Keratinocyte (primary cell): ENCODE measurements around the gene RRP9. TPM values are rescaled to one million over a fixed set of nuclear protein-coding genes. Genes with fewer than 3 reads are reported as not detected.

Source experiments
- DNase-seq: peaks from one replicate; pipeline ENCODE4 v3.0.0-alpha.2; 2011; ENCODE audit warnings: low read depth, missing footprints, low spot score
- FAIRE-seq: peaks from 2 replicates; lab custom pipeline; 2011; peaks lifted over from hg19 to GRCh38; lab: Jason Lieb, UNC
- H2AFZ ChIP-seq: 2 replicates; pipeline ENCODE4 v1.6.0; 2012; ENCODE audit warnings: low read length, control low read depth, inconsistent platforms; ENCODE audit not compliant: control insufficient read depth
- H3K27ac ChIP-seq: 2 replicates; pipeline ENCODE4 v1.5.1; 2011; ENCODE audit warnings: low read length; ENCODE audit not compliant: control insufficient read depth, insufficient read depth
- H3K27me3 ChIP-seq: 3 replicates; pipeline ENCODE4 v1.6.0; 2011; ENCODE audit warnings: low read length; ENCODE audit not compliant: control insufficient read depth, insufficient read depth; ENCODE audit errors: extremely low read depth
- H3K36me3 ChIP-seq, 2 experiments: 2 replicates in 1 of 2; 3 replicates in 1 of 2; pipeline ENCODE4 v1.5.1; 2011; ENCODE audit warnings: low read length in 2 of 2, mild to moderate bottlenecking in 1 of 2; ENCODE audit not compliant: control insufficient read depth in 2 of 2, insufficient read depth in 2 of 2; ENCODE audit errors: extremely low read depth in 1 of 2
- H3K4me1 ChIP-seq: 3 replicates; pipeline ENCODE4 v1.5.1; 2011; ENCODE audit warnings: low read length; ENCODE audit not compliant: control insufficient read depth, insufficient read depth; ENCODE audit errors: extremely low read depth
- H3K4me2 ChIP-seq: 3 replicates; pipeline ENCODE4 v1.6.0; 2011; ENCODE audit warnings: low read depth, low read length; ENCODE audit not compliant: control insufficient read depth, insufficient read depth; ENCODE audit errors: extremely low read depth
- H3K4me3 ChIP-seq, 3 experiments: fragments of 200-600 bp in 1 of 3; sonication (generic) in 1 of 3; 2 replicates in 2 of 3; 3 replicates in 1 of 3; pipeline ENCODE4 v1.5.1; 2011 to 2016; ENCODE audit warnings: low read length in 3 of 3, mild to moderate bottlenecking in 3 of 3, control low read depth in 2 of 3, inconsistent platforms in 1 of 3, low read depth in 1 of 3, mixed read lengths in 1 of 3, mixed run types in 1 of 3, moderate library complexity in 1 of 3; ENCODE audit not compliant: control insufficient read depth in 2 of 3, insufficient read depth in 2 of 3; ENCODE audit errors: extremely low read depth in 1 of 3
- H3K79me2 ChIP-seq: 2 replicates; pipeline ENCODE4 v1.6.0; 2012; ENCODE audit warnings: low read length; ENCODE audit not compliant: control insufficient read depth, insufficient read depth
- H3K9ac ChIP-seq: 3 replicates; pipeline ENCODE4 v1.6.0; 2011; ENCODE audit warnings: low read length; ENCODE audit not compliant: control insufficient read depth, insufficient read depth; ENCODE audit errors: extremely low read depth
- H3K9me1 ChIP-seq: 3 replicates; pipeline ENCODE4 v1.6.0; 2011; ENCODE audit warnings: low read length; ENCODE audit not compliant: control insufficient read depth, insufficient read depth; ENCODE audit errors: extremely low read depth
- H3K9me3 ChIP-seq: 2 replicates; pipeline ENCODE4 v1.5.1; 2012; ENCODE audit warnings: low read depth, low read length; ENCODE audit not compliant: control insufficient read depth
- H4K20me1 ChIP-seq: 3 replicates; pipeline ENCODE4 v1.6.0; 2011; ENCODE audit warnings: low read length; ENCODE audit not compliant: control insufficient read depth, insufficient read depth; ENCODE audit errors: extremely low read depth
- EZH2 ChIP-seq: IDR thresholded peaks from one replicate; pipeline ENCODE4 v1.6.1; 2012; ENCODE audit warnings: inconsistent platforms, mild to moderate bottlenecking, low read length, moderate library complexity
- dilution Hi-C: fragments of 300-500 bp; cut with MboI; formaldehyde crosslinking; loops from one replicate; pipeline ENCODE4 v1.7.0; 2020; ENCODE audit warnings: low sequenced_read_pairs; ENCODE audit not compliant: extremely low pct_ligation_motif_present
- polyA plus RNA-seq, 5 experiments: library from polyadenylated mRNA; depleted of rRNA in 3 of 5; stranded (reverse) in 3 of 5; stranded (forward) in 1 of 5; unstranded in 1 of 5; fragments of >200 nt; gene quantifications; 1 replicate in 1 of 5; 2 replicates in 3 of 5; 3 replicates in 1 of 5; pipeline versions ENCODE4 v1.2.1 to v1.2.3, GENCODE V29; 2011 to 2012; ENCODE audit warnings: missing spikeins in 2 of 5, low read depth in 1 of 5, low replicate concordance in 1 of 5
- TF ChIP-seq, protein P1 (sequence below), 3 experiments: IDR thresholded peaks in 1 of 3; conservative IDR thresholded peaks in 1 of 3; optimal IDR thresholded peaks in 1 of 3; 2 replicates in 2 of 3; 3 replicates in 1 of 3; pipeline versions ENCODE3 to v1.5.1; 2011; ENCODE audit warnings: low read length in 3 of 3, mild to moderate bottlenecking in 3 of 3, moderate library complexity in 2 of 3, control low read depth in 1 of 3, inconsistent platforms in 1 of 3; ENCODE audit not compliant: insufficient read depth in 2 of 3; ENCODE audit errors: extremely low read depth in 1 of 3

Gene RRP9
- polyA plus RNA-seq, 1 donor (not counting 4 experiments of a cell fraction or from before 2014, with no cell fraction given): 21.8 TPM

DNA sequence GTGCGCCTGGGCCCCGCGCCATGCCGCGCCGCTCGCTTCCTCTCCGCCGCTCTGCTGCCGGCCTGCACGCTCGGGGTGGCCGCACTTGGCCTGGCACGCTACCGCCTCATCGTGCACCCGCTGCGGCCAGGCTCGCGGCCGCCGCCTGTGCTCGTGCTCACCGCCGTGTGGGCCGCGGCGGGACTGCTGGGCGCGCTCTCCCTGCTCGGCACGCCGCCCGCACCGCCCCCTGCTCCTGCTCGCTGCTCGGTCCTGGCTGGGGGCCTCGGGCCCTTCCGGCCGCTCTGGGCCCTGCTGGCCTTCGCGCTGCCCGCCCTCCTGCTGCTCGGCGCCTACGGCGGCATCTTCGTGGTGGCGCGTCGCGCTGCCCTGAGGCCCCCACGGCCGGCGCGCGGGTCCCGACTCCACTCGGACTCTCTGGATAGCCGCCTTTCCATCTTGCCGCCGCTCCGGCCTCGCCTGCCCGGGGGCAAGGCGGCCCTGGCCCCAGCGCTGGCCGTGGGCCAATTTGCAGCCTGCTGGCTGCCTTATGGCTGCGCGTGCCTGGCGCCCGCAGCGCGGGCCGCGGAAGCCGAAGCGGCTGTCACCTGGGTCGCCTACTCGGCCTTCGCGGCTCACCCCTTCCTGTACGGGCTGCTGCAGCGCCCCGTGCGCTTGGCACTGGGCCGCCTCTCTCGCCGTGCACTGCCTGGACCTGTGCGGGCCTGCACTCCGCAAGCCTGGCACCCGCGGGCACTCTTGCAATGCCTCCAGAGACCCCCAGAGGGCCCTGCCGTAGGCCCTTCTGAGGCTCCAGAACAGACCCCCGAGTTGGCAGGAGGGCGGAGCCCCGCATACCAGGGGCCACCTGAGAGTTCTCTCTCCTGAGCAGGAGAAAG is 14.4 kb upstream of the RRP9 start:
- H3K79me2 ChIP-seq: no peaks in the 10 kb centered on the region
- TF ChIP-seq, protein P1, sequence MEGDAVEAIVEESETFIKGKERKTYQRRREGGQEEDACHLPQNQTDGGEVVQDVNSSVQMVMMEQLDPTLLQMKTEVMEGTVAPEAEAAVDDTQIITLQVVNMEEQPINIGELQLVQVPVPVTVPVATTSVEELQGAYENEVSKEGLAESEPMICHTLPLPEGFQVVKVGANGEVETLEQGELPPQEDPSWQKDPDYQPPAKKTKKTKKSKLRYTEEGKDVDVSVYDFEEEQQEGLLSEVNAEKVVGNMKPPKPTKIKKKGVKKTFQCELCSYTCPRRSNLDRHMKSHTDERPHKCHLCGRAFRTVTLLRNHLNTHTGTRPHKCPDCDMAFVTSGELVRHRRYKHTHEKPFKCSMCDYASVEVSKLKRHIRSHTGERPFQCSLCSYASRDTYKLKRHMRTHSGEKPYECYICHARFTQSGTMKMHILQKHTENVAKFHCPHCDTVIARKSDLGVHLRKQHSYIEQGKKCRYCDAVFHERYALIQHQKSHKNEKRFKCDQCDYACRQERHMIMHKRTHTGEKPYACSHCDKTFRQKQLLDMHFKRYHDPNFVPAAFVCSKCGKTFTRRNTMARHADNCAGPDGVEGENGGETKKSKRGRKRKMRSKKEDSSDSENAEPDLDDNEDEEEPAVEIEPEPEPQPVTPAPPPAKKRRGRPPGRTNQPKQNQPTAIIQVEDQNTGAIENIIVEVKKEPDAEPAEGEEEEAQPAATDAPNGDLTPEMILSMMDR (optimal IDR thresholded peaks at IDR 0.05 in 1 of 3, IDR thresholded peaks at IDR 0.05 in 1 of 3, conservative IDR thresholded peaks at IDR 0.05 in 1 of 3; ENCODE audit: extremely low read depth in 1 of 3, insufficient read depth in 2 of 3, low read length in 3 of 3): peak; percentile 53 to 80 (median 68)
- TF ChIP-seq EZH2: no peak
- H3K9me1 ChIP-seq: no peaks in the 10 kb centered on the region
- no peak for DNase-seq
- FAIRE-seq: no peak
- no peak overlapping the region for H2AFZ ChIP-seq
- no peaks in the 10 kb centered on the region for H4K20me1 ChIP-seq
- H3K36me3 ChIP-seq: peaks cover 0 to 21% of the 10 kb centered on the region in 2 experiments
- H3K27ac ChIP-seq: no peak overlapping the region
- peaks cover 26% of the 10 kb centered on the region for H3K27me3 ChIP-seq
- dilution Hi-C loops: no loop called here
- H3K4me2 ChIP-seq: peak overlapping the region; percentile 54
- peaks cover 11% of the 10 kb centered on the region for H3K4me1 ChIP-seq
- no peaks in the 10 kb centered on the region for H3K9me3 ChIP-seq
- H3K9ac ChIP-seq: no peak overlapping the region
- peak overlapping the region in 1 of 3 experiments; percentile 20 for H3K4me3 ChIP-seq

DNA sequence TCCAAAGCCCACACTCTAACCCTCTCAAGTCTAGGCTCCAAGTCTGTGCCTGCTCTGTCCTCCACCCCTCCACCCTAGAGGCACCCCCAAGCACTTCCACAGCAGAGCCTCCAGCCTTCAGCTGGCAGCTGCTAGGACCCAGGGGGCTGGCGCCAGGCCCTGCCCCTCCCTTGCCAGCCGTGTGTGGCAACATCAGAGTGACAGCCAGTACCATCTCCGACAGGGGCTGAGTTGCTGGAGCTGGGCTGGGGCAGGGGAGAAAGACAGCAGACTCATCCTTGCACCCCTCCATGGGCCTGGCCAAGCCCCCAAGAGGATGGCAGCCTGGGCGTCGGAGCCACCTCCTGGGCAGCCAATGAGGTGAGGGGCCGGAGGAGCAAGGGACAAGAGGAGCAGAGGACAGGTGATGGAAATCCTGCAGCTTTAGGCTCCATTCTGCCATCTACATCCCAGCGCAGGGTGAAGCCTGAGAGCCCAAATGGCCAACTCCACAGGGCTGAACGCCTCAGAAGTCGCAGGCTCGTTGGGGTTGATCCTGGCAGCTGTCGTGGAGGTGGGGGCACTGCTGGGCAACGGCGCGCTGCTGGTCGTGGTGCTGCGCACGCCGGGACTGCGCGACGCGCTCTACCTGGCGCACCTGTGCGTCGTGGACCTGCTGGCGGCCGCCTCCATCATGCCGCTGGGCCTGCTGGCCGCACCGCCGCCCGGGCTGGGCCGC is 13.6 kb upstream of the RRP9 start, which contains the start of gene GPR62:
GPR62 (plus strand) TSS at position 207 of the 718 bp plus-strand sequence; CDS start at position 479, 272 bp downstream.
- no peaks in the 10 kb centered on the region for H3K9me3 ChIP-seq
- TF ChIP-seq, protein P1 (optimal IDR thresholded peaks at IDR 0.05 in 1 of 3, IDR thresholded peaks at IDR 0.05 in 1 of 3, conservative IDR thresholded peaks at IDR 0.05 in 1 of 3; ENCODE audit: extremely low read depth in 1 of 3, insufficient read depth in 2 of 3, low read length in 3 of 3): no peak
- TF ChIP-seq EZH2: peak; percentile 67
- peak within 1 kb of the TSS in 1 of 3 experiments; percentile 20 for H3K4me3 ChIP-seq
- H3K9me1 ChIP-seq: no peaks in the 10 kb centered on the region
- peaks cover 28% of the 10 kb centered on the region for H3K27me3 ChIP-seq
- no peak for DNase-seq
- H4K20me1 ChIP-seq: no peaks in the 10 kb centered on the region
- H3K4me1 ChIP-seq: peaks cover 11% of the 10 kb centered on the region
- H3K36me3 ChIP-seq: peaks cover 0 to 19% of the 10 kb centered on the region in 2 experiments
- dilution Hi-C loops: no loop called here
- H3K9ac ChIP-seq: no peak within 1 kb of the TSS
- peak within 1 kb of the TSS; percentile 54 for H3K4me2 ChIP-seq
- H2AFZ ChIP-seq: no peak within 1 kb of the TSS
- no peak within 1 kb of the TSS for H3K27ac ChIP-seq
- no peak for FAIRE-seq
- no peaks in the 10 kb centered on the region for H3K79me2 ChIP-seq
